Activated T-helper 17 cell treated with anti-CD3 and anti-CD28 coated beads, Interleukin-2, amount 50 U/mL, for 72 hours (primary cell): Measurements from ENCODE around the gene WDR27. TPM values are rescaled to one million over a fixed set of nuclear protein-coding genes. Genes with fewer than 3 reads are reported as not detected.
A peak's percentile ranks its signal among the peaks of the same experiment; 100 is the strongest.
"Not testable (repeated sequence)": the region's sequence is repeated elsewhere in the genome, so short reads cannot be mapped to it uniquely, and the experiment has no call there.

Source experiments
- ATAC-seq: fragments of 150-1000 bp; cut with Tn5 transposase; replicated peaks from 2 replicates; pipeline ENCODE4 v1.10.0; 2021; ENCODE audit warnings: mild to moderate bottlenecking, moderate library complexity
- H3K27ac Mint-ChIP-seq: one replicate; pipeline ENCODE4 v1.8.0; 2022; ENCODE audit warnings: mixed read lengths
- H3K27me3 Mint-ChIP-seq: one replicate; pipeline ENCODE4 v1.8.0; 2022; ENCODE audit warnings: mixed read lengths
- H3K36me3 Mint-ChIP-seq: one replicate; pipeline ENCODE4 v1.8.0; 2022; ENCODE audit warnings: low read depth, mild to moderate bottlenecking, mixed read lengths
- H3K4me1 Mint-ChIP-seq: one replicate; pipeline ENCODE4 v1.8.0; 2022; ENCODE audit warnings: mixed read lengths
- H3K4me3 Mint-ChIP-seq: one replicate; pipeline ENCODE4 v1.8.0; 2022; ENCODE audit warnings: mild to moderate bottlenecking, mixed read lengths
- H3K9me3 Mint-ChIP-seq: one replicate; pipeline ENCODE4 v1.8.0; 2022; ENCODE audit warnings: mixed read lengths
- total RNA-seq, 2 donors: library from RNA; stranded (reverse); gene quantifications; one replicate each; pipeline ENCODE4 v1.2.3, GENCODE V29; 2022

Gene WDR27
- total RNA-seq, 2 donors from 2014 or later: 38.3 to 39.9 TPM

DNA sequence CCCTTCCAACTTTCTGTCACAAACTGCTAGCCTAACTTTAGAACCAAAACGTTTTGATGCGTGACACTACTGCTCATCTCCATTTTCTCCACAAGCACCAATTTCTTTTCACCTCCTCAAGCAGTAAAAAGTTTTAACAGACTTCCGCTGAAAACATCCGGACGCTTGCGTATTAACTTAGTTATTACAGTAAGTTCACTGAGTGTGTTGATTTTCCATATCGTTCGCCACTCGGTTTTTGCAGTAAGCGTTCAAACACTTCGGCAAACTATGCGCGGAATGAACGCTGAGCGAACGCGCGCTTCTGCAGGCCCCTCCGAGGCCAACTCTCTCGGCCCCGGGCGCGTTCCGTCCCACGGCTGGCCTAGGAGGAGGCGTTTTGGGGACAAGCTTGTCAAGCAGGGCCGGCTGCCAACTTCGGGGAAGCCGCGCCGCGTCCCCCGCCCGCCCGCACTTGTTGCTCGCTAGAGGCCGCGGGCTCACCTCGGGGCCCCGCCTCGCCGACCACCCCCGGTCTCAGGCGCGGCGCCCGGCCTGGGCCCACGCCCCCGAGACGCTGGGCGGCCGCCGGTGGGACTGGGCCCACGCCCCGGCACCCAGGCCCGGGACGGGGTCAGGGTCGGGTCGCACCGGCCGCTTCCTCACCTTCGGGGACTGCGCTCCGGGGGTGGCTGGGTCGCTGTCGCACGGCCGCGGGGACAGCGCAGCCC is 21.5 kb upstream of the WDR27 start:
- no peaks in the 10 kb centered on the region for H3K9me3 Mint-ChIP-seq
- peak overlapping the region; percentile 98 for H3K4me3 Mint-ChIP-seq
- peak; percentile 46 for ATAC-seq
- no peaks in the 10 kb centered on the region for H3K27me3 Mint-ChIP-seq
- peaks cover 33% of the 10 kb centered on the region for H3K36me3 Mint-ChIP-seq
- peak overlapping the region; percentile 96 for H3K27ac Mint-ChIP-seq
- H3K4me1 Mint-ChIP-seq: peaks cover 14% of the 10 kb centered on the region

DNA sequence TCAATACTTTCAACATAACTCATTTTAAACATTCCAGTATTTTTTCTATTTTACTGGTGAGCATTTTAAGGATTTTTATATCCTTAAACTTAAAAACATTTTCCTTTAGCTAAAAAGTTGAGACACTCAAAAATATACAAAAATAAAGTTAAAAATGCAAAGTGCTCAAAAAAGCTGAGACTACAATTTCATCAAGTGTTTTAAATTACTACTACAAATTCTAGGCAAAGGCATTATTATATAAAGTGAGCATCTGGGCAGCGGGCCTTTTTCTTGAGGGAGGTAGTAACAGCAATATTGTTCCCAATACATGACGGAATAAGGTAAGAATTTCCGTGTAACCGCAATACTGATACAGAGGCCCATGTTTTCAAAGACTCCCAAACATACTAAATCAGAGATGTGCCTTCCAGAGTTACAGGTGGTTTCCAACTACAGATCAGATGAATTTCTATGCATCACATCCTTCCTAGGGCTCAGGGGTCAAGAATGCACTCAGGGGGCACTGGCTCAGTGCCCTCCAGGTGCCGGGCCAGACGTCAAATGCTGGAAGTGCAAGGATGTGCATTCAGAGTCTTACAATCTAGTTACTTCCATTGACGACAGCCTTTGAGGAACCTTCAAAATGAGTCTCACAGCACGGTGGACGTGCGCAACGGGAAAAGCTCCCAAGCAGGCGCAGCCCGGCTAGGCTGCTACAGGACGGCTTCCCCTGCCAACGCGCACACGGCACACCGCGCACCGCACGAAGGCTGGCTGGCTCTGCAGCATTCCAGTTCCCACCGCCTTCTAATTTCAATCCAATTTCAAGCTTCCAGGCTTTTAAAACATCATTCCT is 20.8 kb upstream of the WDR27 start:
- Mint-ChIP-seq H3K27me3 (no peaks in the 10 kb centered on the region), H3K4me1 (peaks cover 14% of the 10 kb centered on the region), H3K4me3 (peak overlapping the region; percentile 98), H3K36me3 (peaks cover 41% of the 10 kb centered on the region), H3K9me3 (no peaks in the 10 kb centered on the region), H3K27ac (peak overlapping the region; percentile 96)
- peak; percentile 50 for ATAC-seq

DNA sequence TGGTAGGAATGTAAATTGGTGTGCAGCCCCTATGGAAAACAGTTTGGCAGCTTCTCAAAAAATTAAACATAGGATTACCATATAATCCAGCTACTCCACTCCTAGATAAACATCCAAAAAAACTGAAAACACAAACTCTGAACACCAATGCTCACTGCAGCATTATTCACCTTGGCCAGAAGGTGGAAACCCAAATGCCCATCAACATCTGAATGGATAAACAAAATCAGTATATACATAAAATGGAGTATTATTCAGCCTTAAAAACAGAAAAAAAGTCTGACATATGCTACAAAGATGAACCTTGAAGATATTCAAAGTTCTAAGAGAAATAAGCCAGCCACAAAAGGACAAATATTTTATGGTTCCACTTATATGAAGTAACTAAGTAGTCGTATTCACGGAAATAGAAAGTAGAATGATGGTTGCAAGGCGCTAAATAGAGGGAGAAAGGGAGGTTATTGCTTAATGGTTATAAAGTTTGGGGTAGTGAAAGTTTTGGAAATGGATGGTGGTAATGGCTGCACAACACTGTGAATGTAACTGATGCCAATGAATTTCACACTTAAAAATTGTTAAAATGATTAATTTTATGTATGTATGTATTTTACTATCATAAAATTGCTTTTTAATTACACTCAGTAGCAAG is 18.5 kb upstream of the WDR27 start:
- H3K4me1 Mint-ChIP-seq: peaks cover 10% of the 10 kb centered on the region
- peak overlapping the region; percentile 39 for H3K4me3 Mint-ChIP-seq
- peaks cover 63% of the 10 kb centered on the region for H3K36me3 Mint-ChIP-seq
- no peak for ATAC-seq
- H3K27me3 Mint-ChIP-seq: no peaks in the 10 kb centered on the region
- H3K27ac Mint-ChIP-seq: peak overlapping the region; percentile 79
- no peaks in the 10 kb centered on the region for H3K9me3 Mint-ChIP-seq

DNA sequence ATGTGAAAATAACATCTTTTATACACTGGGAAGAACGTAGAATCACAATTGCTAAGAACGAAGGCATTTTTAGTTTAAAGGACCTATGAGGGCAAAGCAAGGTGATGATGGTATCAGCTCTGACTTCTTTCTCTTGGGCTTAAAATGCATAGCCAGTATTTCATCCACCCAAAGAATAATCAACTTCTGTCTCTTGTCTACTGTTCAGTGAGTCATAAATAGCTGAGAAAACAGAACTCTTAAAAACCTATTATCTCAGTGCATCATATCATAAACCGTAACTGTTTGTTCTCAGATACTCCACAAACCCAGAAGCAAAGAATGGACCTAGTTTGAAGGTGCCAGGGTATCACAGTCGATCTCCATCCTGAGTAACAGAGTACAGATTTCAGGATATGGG is 17.3 kb upstream of the WDR27 start:
- ATAC-seq: no peak
- Mint-ChIP-seq H3K4me1 (peaks cover 10% of the 10 kb centered on the region), H3K9me3 (no peaks in the 10 kb centered on the region), H3K27me3 (no peaks in the 10 kb centered on the region), H3K36me3 (peaks cover 75% of the 10 kb centered on the region), H3K27ac (peak overlapping the region; percentile 3), H3K4me3 (no peak overlapping the region)

GRCh38 chr6:169714595-169714994 is 12.8 kb upstream of the WDR27 start:
- Mint-ChIP-seq H3K27ac (no peak overlapping the region), H3K27me3 (no peaks in the 10 kb centered on the region), H3K9me3 (no peaks in the 10 kb centered on the region), H3K4me1 (peaks cover 5% of the 10 kb centered on the region), H3K4me3 (no peak overlapping the region), H3K36me3 (peaks cover 98% of the 10 kb centered on the region)
- no peak for ATAC-seq

GRCh38 chr6:169714178-169714577 is 12.3 kb upstream of the WDR27 start:
- ATAC-seq: peak; percentile 38
- H3K4me1 Mint-ChIP-seq: peaks cover 6% of the 10 kb centered on the region
- no peak overlapping the region for H3K27ac Mint-ChIP-seq
- H3K9me3 Mint-ChIP-seq: no peaks in the 10 kb centered on the region
- H3K36me3 Mint-ChIP-seq: peaks cover 98% of the 10 kb centered on the region
- H3K27me3 Mint-ChIP-seq: no peaks in the 10 kb centered on the region
- no peak overlapping the region for H3K4me3 Mint-ChIP-seq

DNA sequence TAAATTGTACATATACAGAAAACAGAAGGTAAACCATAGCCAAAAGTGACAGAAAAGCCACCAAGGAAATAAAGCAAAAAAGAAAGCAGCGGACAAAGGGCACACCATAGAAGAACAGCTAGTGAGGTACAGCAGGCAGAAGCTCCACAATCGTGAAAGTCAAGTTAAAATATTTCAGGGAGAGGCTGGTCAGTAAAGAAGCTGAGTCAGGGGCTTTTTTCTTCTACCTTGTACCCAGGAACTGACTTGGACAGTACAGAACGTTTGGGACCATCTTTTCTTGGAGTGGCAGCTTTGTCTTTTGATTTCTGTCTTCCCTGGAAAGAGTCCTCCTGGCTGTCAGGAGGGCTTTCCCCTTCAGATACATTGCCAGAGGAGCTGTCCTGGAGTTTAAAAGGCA is 8.2 kb upstream of the WDR27 start:
- Mint-ChIP-seq H3K27me3 (no peaks in the 10 kb centered on the region), H3K36me3 (peaks cover 89% of the 10 kb centered on the region), H3K4me1 (peaks cover 17% of the 10 kb centered on the region), H3K4me3 (no peak overlapping the region), H3K9me3 (no peaks in the 10 kb centered on the region), H3K27ac (peak overlapping the region; percentile 22)
- ATAC-seq: no peak

GRCh38 chr6:169709293-169709692 is 7.5 kb upstream of the WDR27 start:
- Mint-ChIP-seq H3K4me1 (peaks cover 20% of the 10 kb centered on the region), H3K27me3 (no peaks in the 10 kb centered on the region), H3K36me3 (peaks cover 89% of the 10 kb centered on the region), H3K27ac (peak overlapping the region; percentile 22), H3K4me3 (no peak overlapping the region), H3K9me3 (no peaks in the 10 kb centered on the region)
- peak; percentile 58 for ATAC-seq

DNA sequence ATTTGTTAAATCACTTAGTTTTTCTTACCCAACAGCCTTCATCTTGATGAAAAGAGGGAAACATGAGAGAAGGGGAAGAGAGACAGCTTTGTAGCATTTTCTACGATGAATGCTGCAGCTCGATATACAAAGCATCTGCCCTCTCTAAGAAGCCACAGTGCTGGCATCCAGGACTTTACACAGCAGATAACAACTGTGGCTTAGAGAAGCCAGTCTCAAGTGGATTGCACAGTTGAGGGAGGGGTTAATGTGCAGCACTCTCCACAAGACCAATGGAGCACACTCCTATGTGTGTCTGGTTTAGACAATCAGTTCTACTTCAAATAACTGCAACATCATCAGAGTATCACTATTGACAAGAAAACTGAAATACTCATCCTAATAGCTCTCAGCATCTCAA is 5.9 kb upstream of the WDR27 start:
- peaks cover 91% of the 10 kb centered on the region for H3K36me3 Mint-ChIP-seq
- H3K4me3 Mint-ChIP-seq: no peak overlapping the region
- no peak for ATAC-seq
- H3K4me1 Mint-ChIP-seq: peaks cover 20% of the 10 kb centered on the region
- H3K27ac Mint-ChIP-seq: peak overlapping the region; percentile 47
- H3K27me3 Mint-ChIP-seq: no peaks in the 10 kb centered on the region
- H3K9me3 Mint-ChIP-seq: no peaks in the 10 kb centered on the region

- Mint-ChIP-seq H3K27ac (peak overlapping the region; percentile 88), H3K27me3 (no peaks in the 10 kb centered on the region)
Measured at GRCh38 chr6:169702840-169703246, 1.0 kb upstream of the WDR27 start.

DNA sequence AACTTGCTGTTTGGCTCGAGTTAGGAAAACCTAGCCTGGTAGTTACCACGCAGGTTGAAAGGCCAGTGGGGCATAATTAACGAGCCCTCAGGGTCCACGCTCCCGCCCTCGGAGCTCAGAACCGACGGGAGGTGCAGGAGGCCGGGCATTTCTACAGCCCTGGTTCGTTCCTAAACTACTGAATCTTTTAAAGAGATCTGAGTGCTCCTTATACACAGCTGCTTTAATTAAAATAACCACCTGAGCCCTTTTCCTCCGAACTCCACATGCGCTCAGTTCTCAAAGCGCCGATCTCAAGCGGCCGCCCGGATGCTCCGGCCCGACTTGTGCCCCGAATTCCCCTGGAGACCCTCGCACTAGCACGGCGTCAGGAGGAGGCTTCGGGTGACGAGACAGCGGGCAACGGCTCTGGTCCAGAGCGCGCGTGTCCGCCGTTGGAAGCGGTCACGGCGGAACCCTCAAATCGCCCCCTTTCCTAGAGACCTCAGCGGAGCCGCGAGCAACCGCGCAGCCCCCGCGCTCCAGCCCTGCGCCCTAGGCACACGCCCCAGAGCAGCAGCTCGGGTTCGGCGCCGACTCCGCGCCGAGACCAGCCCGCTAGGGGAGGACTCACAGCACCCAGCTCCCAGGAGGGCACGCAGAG is 397 bp downstream of the WDR27 start:
- H3K4me1 Mint-ChIP-seq: peaks cover 15% of the 10 kb centered on the region

More at GRCh38 chr6:169702840-169703246, 1.0 kb upstream of the WDR27 start:
- peak overlapping the region; percentile 88 for H3K4me3 Mint-ChIP-seq
- H3K36me3 Mint-ChIP-seq: peaks cover 55% of the 10 kb centered on the region
- H3K9me3 Mint-ChIP-seq: no peaks in the 10 kb centered on the region
- H3K4me1 Mint-ChIP-seq: peaks cover 17% of the 10 kb centered on the region
- ATAC-seq: peak; percentile 3

DNA sequence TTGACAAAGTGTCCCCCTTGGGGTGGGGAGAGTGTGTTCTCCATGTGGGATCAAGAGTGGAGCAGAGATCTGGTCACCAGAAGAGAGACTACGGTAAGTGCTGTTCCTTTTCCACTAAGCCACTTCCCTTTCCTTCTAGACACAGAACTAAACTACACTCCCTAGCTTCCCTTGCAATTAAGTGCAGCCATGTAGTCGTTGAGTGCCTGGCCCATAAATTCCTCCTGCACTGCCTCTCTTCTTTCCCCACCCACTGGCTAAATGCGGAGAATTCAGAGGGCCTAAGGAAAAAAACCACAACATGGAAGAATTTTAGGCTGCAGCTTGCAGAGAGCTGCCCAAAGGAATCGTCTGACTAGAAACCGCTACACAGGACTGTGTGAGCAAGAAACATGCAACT is 1.5 kb downstream of the WDR27 start:
- peak overlapping the region; percentile 88 for H3K4me3 Mint-ChIP-seq
- no peak for ATAC-seq
- no peaks in the 10 kb centered on the region for H3K27me3 Mint-ChIP-seq
- H3K36me3 Mint-ChIP-seq: peaks cover 29% of the 10 kb centered on the region
- no peaks in the 10 kb centered on the region for H3K9me3 Mint-ChIP-seq
- peaks cover 10% of the 10 kb centered on the region for H3K4me1 Mint-ChIP-seq
- peak overlapping the region; percentile 84 for H3K27ac Mint-ChIP-seq

More for the DNA sequence above, 397 bp downstream of the WDR27 start:
- H3K27me3 Mint-ChIP-seq: no peaks in the 10 kb centered on the region
- peaks cover 41% of the 10 kb centered on the region for H3K36me3 Mint-ChIP-seq
- peak overlapping the region; percentile 88 for H3K4me3 Mint-ChIP-seq
- peak overlapping the region; percentile 84 for H3K27ac Mint-ChIP-seq
- ATAC-seq: peak; percentile 2
- no peaks in the 10 kb centered on the region for H3K9me3 Mint-ChIP-seq

DNA sequence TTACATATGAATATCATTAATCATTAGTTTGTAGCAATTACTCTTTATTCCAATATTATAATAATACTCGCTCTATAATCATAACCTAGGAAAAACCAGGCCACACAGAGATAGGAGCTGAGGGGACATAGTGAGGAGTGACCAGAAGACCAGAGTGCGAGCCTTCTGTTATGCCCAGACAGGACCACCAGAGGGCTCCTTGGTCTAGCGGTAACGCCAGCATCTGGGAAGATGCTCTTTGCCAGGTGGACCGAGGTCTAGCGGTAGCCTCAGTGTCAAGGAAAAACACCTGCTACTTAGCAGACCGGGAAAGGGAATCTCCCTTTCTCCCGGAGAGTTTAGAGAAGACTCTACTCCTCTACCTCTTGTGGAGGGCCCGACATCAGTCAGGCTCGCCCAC is 4.7 kb downstream of the WDR27 start:
- H3K27me3 Mint-ChIP-seq, H3K9me3 Mint-ChIP-seq, H3K27ac Mint-ChIP-seq, H3K4me3 Mint-ChIP-seq, H3K4me1 Mint-ChIP-seq, H3K36me3 Mint-ChIP-seq, ATAC-seq: not testable (repeated sequence)

DNA sequence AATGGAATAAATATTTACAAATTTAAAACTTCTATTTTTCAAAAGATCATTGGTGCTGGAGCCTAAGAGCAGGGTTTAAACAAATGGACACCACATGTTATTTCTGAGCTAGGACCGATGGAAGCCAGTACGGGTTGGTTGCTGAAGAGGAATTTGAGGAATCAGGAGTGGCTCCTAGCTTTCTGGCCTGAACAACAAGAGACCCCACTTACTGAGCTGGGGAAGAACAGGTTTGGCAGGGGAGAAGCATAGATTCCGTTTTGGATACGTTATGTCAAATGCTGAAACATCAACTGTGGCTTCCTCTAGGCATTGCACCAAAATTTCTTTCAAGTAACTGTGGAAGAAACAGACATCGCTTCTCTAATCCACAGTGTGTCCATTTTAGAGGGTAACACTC is 6.7 kb downstream of the WDR27 start:
- Mint-ChIP-seq H3K36me3 (no peaks in the 10 kb centered on the region), H3K4me1 (peaks cover 3% of the 10 kb centered on the region), H3K27me3 (no peaks in the 10 kb centered on the region), H3K4me3 (no peak overlapping the region), H3K27ac (no peak overlapping the region), H3K9me3 (peaks cover 3% of the 10 kb centered on the region)
- ATAC-seq: no peak
